Fibroblast of mammary gland (primary cell): ENCODE data around the gene LGR4.

ENCODE experiments used
- DNase-seq: peaks from one replicate; pipeline ENCODE4 v3.0.0-alpha.2; 2010; ENCODE audit warnings: low read depth
- H3K4me3 ChIP-seq: 2 replicates; pipeline ENCODE4 v1.5.1; 2011; ENCODE audit warnings: low read depth, mild to moderate bottlenecking, low read length, moderate library complexity; ENCODE audit not compliant: control insufficient read depth
- TF ChIP-seq, protein P1 (sequence below): conservative IDR thresholded peaks from 2 replicates; pipeline ENCODE4 v1.5.1; 2011; ENCODE audit warnings: low read depth, low read length, inconsistent platforms; ENCODE audit not compliant: control insufficient read depth, insufficient read depth

Gene LGR4

DNA sequence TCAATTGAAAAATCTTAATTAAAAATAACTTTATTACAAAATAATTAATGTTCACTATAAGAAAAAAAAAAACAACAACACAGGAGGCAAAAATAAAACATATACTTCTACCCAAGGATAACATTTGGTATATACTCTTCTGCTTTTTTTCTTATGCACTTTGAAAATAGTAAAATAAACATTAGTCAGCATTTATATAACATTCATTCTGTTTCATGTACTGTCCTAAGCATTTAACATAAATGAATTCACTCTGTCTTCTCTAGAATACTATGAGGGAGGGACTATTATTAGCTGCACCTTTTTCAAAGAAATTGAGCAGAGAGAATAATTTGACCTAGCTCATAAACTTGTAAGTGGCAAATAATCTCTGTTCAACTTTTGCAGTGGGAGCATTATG, 61.3 kb downstream of the LGR4 start:
- no peak for DNase-seq
- H3K4me3 ChIP-seq: no peak overlapping the region
- TF ChIP-seq, protein P1, sequence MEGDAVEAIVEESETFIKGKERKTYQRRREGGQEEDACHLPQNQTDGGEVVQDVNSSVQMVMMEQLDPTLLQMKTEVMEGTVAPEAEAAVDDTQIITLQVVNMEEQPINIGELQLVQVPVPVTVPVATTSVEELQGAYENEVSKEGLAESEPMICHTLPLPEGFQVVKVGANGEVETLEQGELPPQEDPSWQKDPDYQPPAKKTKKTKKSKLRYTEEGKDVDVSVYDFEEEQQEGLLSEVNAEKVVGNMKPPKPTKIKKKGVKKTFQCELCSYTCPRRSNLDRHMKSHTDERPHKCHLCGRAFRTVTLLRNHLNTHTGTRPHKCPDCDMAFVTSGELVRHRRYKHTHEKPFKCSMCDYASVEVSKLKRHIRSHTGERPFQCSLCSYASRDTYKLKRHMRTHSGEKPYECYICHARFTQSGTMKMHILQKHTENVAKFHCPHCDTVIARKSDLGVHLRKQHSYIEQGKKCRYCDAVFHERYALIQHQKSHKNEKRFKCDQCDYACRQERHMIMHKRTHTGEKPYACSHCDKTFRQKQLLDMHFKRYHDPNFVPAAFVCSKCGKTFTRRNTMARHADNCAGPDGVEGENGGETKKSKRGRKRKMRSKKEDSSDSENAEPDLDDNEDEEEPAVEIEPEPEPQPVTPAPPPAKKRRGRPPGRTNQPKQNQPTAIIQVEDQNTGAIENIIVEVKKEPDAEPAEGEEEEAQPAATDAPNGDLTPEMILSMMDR: no peak

DNA sequence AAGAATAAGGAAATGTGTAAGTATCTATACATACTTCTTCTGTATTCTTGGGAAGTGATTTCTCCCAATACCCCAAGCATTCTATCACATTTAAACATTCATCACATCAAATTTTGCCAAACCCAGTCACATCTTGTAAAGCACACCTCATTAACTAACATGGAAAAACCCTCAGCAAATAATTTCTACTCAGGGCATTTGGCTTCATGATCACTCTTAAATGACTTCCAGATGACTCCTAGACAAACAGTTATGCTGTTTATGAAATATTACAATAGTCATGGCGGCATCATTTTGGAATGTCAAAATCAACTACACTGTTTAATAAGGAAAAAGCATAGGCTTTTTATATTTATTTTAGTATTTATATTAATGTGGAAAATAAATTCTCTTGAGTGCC, 62.3 kb downstream of the LGR4 start:
- no peak overlapping the region for H3K4me3 ChIP-seq
- no peak for DNase-seq
- TF ChIP-seq, protein P1: no peak

DNA sequence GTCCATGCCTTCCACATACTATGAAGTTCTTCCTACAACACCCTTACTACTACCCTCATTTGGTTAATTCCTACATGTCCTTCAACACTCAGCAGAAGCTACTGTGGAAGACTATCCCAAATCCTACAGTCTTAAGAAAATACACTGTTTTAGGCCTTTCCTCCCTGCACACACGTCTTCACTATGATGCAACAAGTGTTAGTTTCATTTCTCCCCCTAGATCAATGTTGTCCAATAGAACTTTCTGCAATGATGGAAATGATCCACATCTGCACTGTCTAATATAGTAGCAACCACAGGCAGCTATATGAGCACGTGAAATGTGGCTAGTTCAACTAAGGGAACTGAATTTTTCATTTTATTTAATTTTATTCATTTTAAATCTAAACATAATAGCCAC, 62.8 kb downstream of the LGR4 start:
- H3K4me3 ChIP-seq: no peak overlapping the region
- no peak for DNase-seq
- TF ChIP-seq, protein P1: no peak

DNA sequence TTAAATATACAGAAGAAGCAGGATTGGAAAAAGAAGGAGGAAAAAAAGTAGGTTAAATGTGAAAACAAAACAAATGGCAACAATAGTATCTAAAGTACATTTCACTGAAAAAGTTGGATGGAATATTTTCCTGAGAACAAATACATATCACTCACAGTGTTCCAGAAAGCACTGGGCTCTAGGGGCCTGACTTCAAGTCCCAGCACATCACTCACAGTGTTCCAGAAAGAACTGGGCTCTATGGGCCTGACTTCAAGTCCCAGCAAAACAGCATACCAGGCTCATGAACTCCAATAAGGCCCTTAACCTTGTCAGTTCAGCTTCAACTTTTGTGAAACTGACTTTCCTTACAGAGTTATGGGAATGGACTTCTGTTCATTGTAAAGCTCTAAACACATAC, 63.5 kb downstream of the LGR4 start:
- TF ChIP-seq, protein P1: no peak
- H3K4me3 ChIP-seq: no peak overlapping the region

DNA sequence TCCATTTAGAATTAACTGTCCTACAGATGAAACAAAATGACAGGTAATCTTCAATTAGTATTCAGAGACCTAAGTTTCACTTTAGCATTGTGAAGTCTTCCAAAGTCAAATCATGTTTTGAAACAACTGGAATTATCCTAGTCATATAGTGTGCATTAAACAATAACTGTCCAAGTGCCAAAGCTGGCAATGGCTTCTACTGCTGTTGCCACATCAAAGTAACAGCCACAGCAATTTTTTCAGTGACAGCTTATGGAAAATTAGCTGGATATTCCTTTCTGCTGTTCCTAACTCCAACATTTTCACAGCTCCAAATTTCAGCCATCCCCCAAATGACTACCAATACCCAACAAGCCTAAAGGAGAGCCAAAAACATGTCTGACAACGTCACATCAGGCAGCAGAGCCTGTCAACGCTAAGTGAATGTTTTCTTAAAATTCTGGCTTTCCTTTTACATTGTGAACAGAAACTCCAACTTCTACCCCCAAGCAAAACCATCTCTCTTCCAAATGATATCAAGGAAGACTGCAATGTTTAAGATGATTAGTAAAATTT, 64.3 kb downstream of the LGR4 start:
- TF ChIP-seq, protein P1: no peak
- no peak overlapping the region for H3K4me3 ChIP-seq
- no peak for DNase-seq

More for the DNA sequence above, 63.5 kb downstream of the LGR4 start:
- DNase-seq: no peak

DNA sequence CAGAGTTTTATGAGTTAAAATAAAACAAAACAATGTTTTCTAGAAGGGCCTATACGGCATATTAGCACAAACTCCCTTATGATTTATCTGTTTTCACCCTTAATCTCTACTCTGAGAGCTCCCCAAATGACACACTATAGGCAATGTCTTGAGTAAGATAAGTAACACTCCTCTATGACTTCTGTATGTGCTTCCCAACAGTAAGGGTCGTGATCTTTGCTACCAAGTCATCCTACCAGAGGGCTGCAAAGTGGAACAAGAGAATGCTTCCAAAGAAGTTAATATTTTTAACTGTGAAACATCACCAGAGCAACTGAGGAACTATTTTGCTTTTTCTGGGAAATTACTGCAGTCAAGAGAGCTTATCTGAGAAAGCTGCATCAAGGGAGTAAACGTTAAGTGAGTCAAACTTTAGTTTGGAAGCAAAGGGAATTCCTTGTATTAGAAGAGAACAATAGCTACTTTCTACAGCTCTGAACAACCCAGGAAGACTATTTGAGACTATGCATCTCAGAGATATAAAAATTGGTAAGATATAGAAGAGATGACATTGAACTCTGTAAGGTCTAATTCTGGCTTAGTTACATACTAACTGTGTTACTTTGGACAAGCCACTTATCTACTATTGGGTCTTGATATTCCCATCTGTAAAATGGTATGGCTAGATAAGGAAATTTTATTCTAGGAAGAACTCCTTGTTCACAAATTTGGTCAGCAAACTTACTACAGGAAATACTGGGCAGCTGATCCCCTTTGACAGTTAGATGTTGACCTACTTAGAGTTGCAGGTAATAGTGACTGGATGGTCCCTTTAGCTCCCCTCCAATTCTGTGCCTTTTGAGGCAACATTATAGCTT, 65.9 kb downstream of the LGR4 start:
- TF ChIP-seq, protein P1: no peak
- H3K4me3 ChIP-seq: no peak overlapping the region
- no peak for DNase-seq
